K562 (cell line): Measurements from ENCODE around the gene UBAC2.

Experiments
- SMARCE1 ChIP-seq: fragments of 450-650 bp; IDR thresholded peaks from 2 replicates; pipeline ENCODE4 v1.7.1; 2016; ENCODE audit warnings: mild to moderate bottlenecking
- TF ChIP-seq, protein P1 (sequence below), 3 experiments: IDR thresholded peaks in 2 of 3; conservative IDR thresholded peaks in 1 of 3; 2 replicates each; pipeline ENCODE4 v1.5.1; 2011 to 2012; ENCODE audit warnings: low read length in 3 of 3, mild to moderate bottlenecking in 3 of 3, control low read depth in 2 of 3, improper control_type of control experiment in 1 of 3, inconsistent platforms in 1 of 3, low read depth in 1 of 3, mixed read lengths in 1 of 3, moderate library complexity in 1 of 3; ENCODE audit not compliant: insufficient read depth in 2 of 3

DNA sequence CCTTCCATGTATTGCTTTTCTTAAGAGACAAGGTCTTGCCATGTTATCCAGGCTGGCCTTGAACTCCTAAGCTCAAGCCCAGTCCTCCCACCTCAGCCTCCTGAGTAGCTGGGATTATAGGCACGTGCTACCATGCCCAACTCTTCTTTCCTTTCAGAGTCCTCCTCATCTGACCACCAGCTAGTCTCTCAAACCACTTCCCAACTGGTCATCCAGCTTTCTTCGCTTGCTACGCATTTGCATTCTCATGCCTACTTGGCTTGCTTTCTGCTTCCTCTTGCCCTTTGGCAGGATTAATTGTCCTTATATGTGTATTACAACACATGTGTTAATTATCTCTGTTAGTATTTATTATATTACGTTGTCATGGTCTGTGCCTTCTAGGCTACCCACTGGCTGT, 51.3 kb downstream of the UBAC2 start:
- TF ChIP-seq SMARCE1, result no peak
- TF ChIP-seq, protein P1, sequence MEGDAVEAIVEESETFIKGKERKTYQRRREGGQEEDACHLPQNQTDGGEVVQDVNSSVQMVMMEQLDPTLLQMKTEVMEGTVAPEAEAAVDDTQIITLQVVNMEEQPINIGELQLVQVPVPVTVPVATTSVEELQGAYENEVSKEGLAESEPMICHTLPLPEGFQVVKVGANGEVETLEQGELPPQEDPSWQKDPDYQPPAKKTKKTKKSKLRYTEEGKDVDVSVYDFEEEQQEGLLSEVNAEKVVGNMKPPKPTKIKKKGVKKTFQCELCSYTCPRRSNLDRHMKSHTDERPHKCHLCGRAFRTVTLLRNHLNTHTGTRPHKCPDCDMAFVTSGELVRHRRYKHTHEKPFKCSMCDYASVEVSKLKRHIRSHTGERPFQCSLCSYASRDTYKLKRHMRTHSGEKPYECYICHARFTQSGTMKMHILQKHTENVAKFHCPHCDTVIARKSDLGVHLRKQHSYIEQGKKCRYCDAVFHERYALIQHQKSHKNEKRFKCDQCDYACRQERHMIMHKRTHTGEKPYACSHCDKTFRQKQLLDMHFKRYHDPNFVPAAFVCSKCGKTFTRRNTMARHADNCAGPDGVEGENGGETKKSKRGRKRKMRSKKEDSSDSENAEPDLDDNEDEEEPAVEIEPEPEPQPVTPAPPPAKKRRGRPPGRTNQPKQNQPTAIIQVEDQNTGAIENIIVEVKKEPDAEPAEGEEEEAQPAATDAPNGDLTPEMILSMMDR (IDR thresholded peaks at IDR 0.05 in 2 of 3, conservative IDR thresholded peaks at IDR 0.05 in 1 of 3; ENCODE audit: insufficient read depth in 2 of 3, low read depth in 1 of 3, low read length in 3 of 3), result no peak
